ENCODE measurements around the gene SPACA9.

SPACA9 gene

GRCh38 chr9:132878695-132879456, at the start of gene SPACA9:
SPACA9 (plus strand) TSS chr9:132878898; CDS start chr9:132883948, 5,050 bp downstream.
- peak; percentile 67 for DNase-seq

- DNase-seq = no peak
Measured at GRCh38 chr9:132832171-132832881, 46.4 kb upstream of the SPACA9 start.

GRCh38 chr9:132833550-132834121, 45.1 kb upstream of the SPACA9 start:
- DNase-seq = no peak

GRCh38 chr9:132834343-132834742, 44.4 kb upstream of the SPACA9 start:
- DNase-seq = no peak

GRCh38 chr9:132837501-132838286, 41.0 kb upstream of the SPACA9 start:
- DNase-seq = no peak

GRCh38 chr9:132838291-132838690, 40.4 kb upstream of the SPACA9 start:
- DNase-seq = no peak

- DNase-seq = no peak
Measured at GRCh38 chr9:132840980-132841379, 37.7 kb upstream of the SPACA9 start.

GRCh38 chr9:132842124-132843044, 36.3 kb upstream of the SPACA9 start:
- no peak for DNase-seq

- DNase-seq = no peak
Measured at GRCh38 chr9:132846109-132846917, 32.4 kb upstream of the SPACA9 start.

- no peak for DNase-seq
Measured at GRCh38 chr9:132846918-132847515, 31.7 kb upstream of the SPACA9 start.

- no peak for DNase-seq
Measured at GRCh38 chr9:132849185-132849706, 29.5 kb upstream of the SPACA9 start.

- no peak for DNase-seq
Measured at GRCh38 chr9:132853482-132853881, 25.2 kb upstream of the SPACA9 start.

- no peak for DNase-seq
Measured at GRCh38 chr9:132854832-132855231, 23.9 kb upstream of the SPACA9 start.

- no peak for DNase-seq
Measured at GRCh38 chr9:132855904-132856303, 22.8 kb upstream of the SPACA9 start.

GRCh38 chr9:132857031-132857430, 21.7 kb upstream of the SPACA9 start:
- DNase-seq = no peak

GRCh38 chr9:132857616-132858342, 20.9 kb upstream of the SPACA9 start:
- no peak for DNase-seq

- no peak for DNase-seq
Measured at GRCh38 chr9:132858751-132859150, 19.9 kb upstream of the SPACA9 start.

- no peak for DNase-seq
Measured at GRCh38 chr9:132861666-132862065, 17.0 kb upstream of the SPACA9 start.

GRCh38 chr9:132862533-132862932, 16.2 kb upstream of the SPACA9 start:
- DNase-seq = no peak

- DNase-seq = no peak
Measured at GRCh38 chr9:132863096-132863495, 15.6 kb upstream of the SPACA9 start.
